ENCODE results near the gene ALPL. TPM values are rescaled to one million over a fixed set of nuclear protein-coding genes. Genes with fewer than 3 reads are reported as not detected.

Gene ALPL
- total RNA-seq, 1 experiment from 2014 or later = 84.8 TPM

GRCh38 chr1:21541329-21541728 lies 32.1 kb downstream of the ALPL start:
- Histone ChIP-seq H2AK5ac (ENCODE audit: insufficient read length, low read length) (no peak overlapping the region), H3K23me2 (ENCODE audit: insufficient read length, low read depth, low read length, poor library complexity, severe bottlenecking) (no peaks in the 10 kb centered on the region), H2BK20ac (ENCODE audit: low read depth, low read length, poor library complexity, severe bottlenecking) (no peak overlapping the region), H4K5ac (ENCODE audit: insufficient read length, low read depth, low read length) (no peak overlapping the region), H3K79me1 (ENCODE audit: insufficient read depth, low read depth, low read length, poor library complexity, severe bottlenecking) (peaks cover 6% of the 10 kb centered on the region), H3K9me3 (ENCODE audit: control insufficient read depth, low read depth, low read length) (no peaks in the 10 kb centered on the region), H2BK12ac (ENCODE audit: insufficient read length, low read depth, low read length) (no peak overlapping the region), H4K8ac (replicated peaks; ENCODE audit: insufficient read length, low read depth, low read length) (no peak overlapping the region), H3K79me2 (ENCODE audit: insufficient read depth, low read length) (no peaks in the 10 kb centered on the region), H3K4me1 (ENCODE audit: insufficient read depth, low read length) (peaks cover 4% of the 10 kb centered on the region; the same call in 1 of the 2 replicates), H3T11ph (ENCODE audit: low read length) (no peak overlapping the region), H3K4me2 (ENCODE audit: insufficient read depth, insufficient read length, low read length) (no peak overlapping the region), H3K27me3 (ENCODE audit: insufficient read depth, low read length) (no peaks in the 10 kb centered on the region), H4K20me1 (ENCODE audit: control insufficient read depth, insufficient read depth, insufficient read length) (no peaks in the 10 kb centered on the region), H3K9ac (ENCODE audit: extremely low read depth, insufficient read length, low read length) (no peak overlapping the region), H2BK15ac (ENCODE audit: low read depth, low read length) (no peak overlapping the region), H3K4ac (ENCODE audit: low read depth, low read length) (no peak overlapping the region), H2BK120ac (ENCODE audit: low read depth, low read length, poor library complexity, severe bottlenecking) (no peak overlapping the region), H2AFZ (ENCODE audit: low read length) (no peak overlapping the region), H2BK5ac (ENCODE audit: insufficient read length, low read length) (no peak overlapping the region), H3K18ac (ENCODE audit: insufficient read length, low read depth, low read length) (no peak overlapping the region), H4K91ac (ENCODE audit: insufficient read length, low read depth, low read length) (no peak overlapping the region), H3K14ac (ENCODE audit: insufficient read depth, low read length) (no peak overlapping the region), H3K56ac (ENCODE audit: insufficient read length, low read depth, low read length) (no peak overlapping the region), H3K27ac (ENCODE audit: insufficient read length, low read depth, low read length) (no peak overlapping the region), H3K23ac (ENCODE audit: insufficient read length, low read depth, low read length) (no peak overlapping the region)
- WGBS (ENCODE audit: extremely low coverage, insufficient read length, low lambda C conversion rate) = no CpG with 5 or more reads among the region's 6 CpGs
- no peaks in the 10 kb centered on the region for H3K27me3 Mint-ChIP-seq (ENCODE audit: low read depth)
- no peaks in the 10 kb centered on the region for H3K36me3 Mint-ChIP-seq (ENCODE audit: insufficient read depth in 1 of 3, low read depth in 3 of 3)
- no peaks in the 10 kb centered on the region for H3K9me3 Mint-ChIP-seq
- H3K4me3 Mint-ChIP-seq = no peak overlapping the region
- H3K27ac Mint-ChIP-seq = peak overlapping the region in 1 of 3 experiments; percentile 5; a peak in 1 of 7 replicates
- no peak for DNase-seq
- TF ChIP-seq CTCF (conservative IDR thresholded peaks at IDR 0.05) = no peak
- peaks cover 31 to 50% of the 10 kb centered on the region in 2 experiments for H3K4me1 Mint-ChIP-seq
